A549 treated with RU486 at 1 μM for 4 hours (cell line): ENCODE results near the gene CDK16. TPM values are rescaled to one million over a fixed set of nuclear protein-coding genes. Genes with fewer than 3 reads are reported as not detected.

ENCODE experiments used
- total RNA-seq: library from RNA; stranded (reverse); fragments of 200-300 nt; extraction: Qiagen RNA extraction; gene quantifications from 5 replicates; pipeline ENCODE4 v1.2.3, GENCODE V29; 2022; ENCODE audit warnings: low read depth

Gene CDK16
- total RNA-seq, result 85.4 to 114 TPM (median 107 TPM) in 5 replicates

GRCh38 chrX:47218280-47218919, at the start of gene CDK16:
Gene CDK16, plus strand, starts transcription at chrX:47218681. Its CDS starts 4,877 bp downstream, at chrX:47223558.

GRCh38 chrX:47193475-47194193, 24.8 kb upstream of the CDK16 start, which contains the start of gene UBA1:
Gene UBA1, plus strand, starts transcription at chrX:47193829. Its CDS starts 4,974 bp downstream, at chrX:47198803.

GRCh38 chrX:47232803-47233332, 14.4 kb downstream of the CDK16 start, which contains the start of gene USP11:
Gene USP11, plus strand, starts transcription at chrX:47233009. Its CDS starts 35 bp downstream, at chrX:47233044.

Other genes starting within 250 kb of the CDK16 start
- gene RGN, start 140.2 kb upstream of the CDK16 start, total RNA-seq, result not detected in 5 replicates
- 140 to 194 TPM (median 173 TPM) in 5 replicates for gene NDUFB11, start 74.0 kb upstream of the CDK16 start, total RNA-seq
- gene RBM10, start 73.5 kb upstream of the CDK16 start, total RNA-seq, result 28.3 to 42.2 TPM (median 41.1 TPM) in 5 replicates
- 152 to 193 TPM (median 190 TPM) in 5 replicates for gene UBA1, start 24.9 kb upstream of the CDK16 start, total RNA-seq
- gene USP11, start 14.3 kb downstream of the CDK16 start, total RNA-seq, result 48.3 to 54.7 TPM (median 52.1 TPM) in 5 replicates
- gene ZNF157, start 151.9 kb downstream of the CDK16 start, total RNA-seq, result not detected in 5 replicates